Suppressor macrophage treated with lipopolysaccharide for 1 hour (primary cell): ENCODE data around the gene PHOSPHO2.
"Not testable (repeated sequence)": the region's sequence is repeated elsewhere in the genome, so short reads cannot be mapped to it uniquely, and the experiment has no call there.

Experiments
- DNase-seq, 3 donors: peaks; one replicate each; pipeline ENCODE4 v3.0.0-alpha.2; 2020 to 2022

PHOSPHO2 gene

GRCh38 chr2:169684712-169685111 lies 9.6 kb upstream of the PHOSPHO2 start:
- not testable (repeated sequence) for DNase-seq

- DNase-seq: not testable (repeated sequence)
Measured at GRCh38 chr2:169686825-169687224, 7.4 kb upstream of the PHOSPHO2 start.

- not testable (repeated sequence) for DNase-seq
Measured at GRCh38 chr2:169687943-169688342, 6.3 kb upstream of the PHOSPHO2 start.

- DNase-seq: no peak
Measured at GRCh38 chr2:169690958-169691357, 3.3 kb upstream of the PHOSPHO2 start.

DNA sequence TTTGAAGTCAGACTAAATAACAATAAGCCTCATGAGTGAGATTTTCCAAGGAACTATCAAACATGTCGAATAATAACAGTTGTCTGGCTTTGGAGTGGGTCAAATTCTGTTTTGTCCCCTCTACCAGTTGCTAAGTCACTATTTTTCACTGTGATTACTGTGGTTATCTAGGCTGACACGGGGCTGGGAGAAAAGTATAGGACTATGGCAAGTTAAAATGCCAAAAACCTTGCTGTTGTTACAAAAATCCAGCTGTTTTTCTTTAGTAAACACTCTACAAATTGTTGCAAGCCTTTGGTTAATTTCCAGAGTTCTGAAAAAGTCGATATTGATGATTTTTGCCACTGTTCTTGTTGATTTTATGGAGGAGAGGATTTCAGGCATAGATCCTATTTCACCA lies 1.6 kb upstream of the PHOSPHO2 start:
- no peak for DNase-seq

- no peak for DNase-seq
Measured at GRCh38 chr2:169693360-169693759, 909 bp upstream of the PHOSPHO2 start.

- no peak for DNase-seq
Measured at GRCh38 chr2:169694894-169695260, 608 bp downstream of the PHOSPHO2 start.

- DNase-seq: no peak
Measured at GRCh38 chr2:169696381-169696780, 2.1 kb downstream of the PHOSPHO2 start.

GRCh38 chr2:169699173-169699572 lies 4.9 kb downstream of the PHOSPHO2 start:
- DNase-seq: not testable (repeated sequence)

DNA sequence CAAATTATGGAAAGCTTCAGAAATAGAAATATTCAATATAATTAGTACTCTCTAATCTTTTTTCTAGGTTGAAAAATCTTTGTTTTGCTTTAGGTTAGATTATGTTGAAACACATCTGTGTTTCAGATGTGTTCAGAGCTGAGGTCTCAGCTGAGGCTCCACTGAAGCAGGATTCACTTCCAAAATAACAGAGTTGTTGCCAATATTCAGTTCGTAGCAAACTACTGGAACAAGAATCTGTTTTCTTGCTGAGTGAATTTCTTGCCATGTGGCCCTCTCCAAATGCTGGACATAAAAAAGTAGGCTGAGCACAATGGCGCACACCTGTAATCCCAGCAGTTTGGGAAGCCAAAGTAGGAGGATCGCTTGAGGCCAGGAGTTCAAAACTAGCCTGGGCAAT lies 8.7 kb downstream of the PHOSPHO2 start:
- no peak for DNase-seq

- DNase-seq: no peak
Measured at GRCh38 chr2:169704160-169704708, 10.0 kb downstream of the PHOSPHO2 start.

DNA sequence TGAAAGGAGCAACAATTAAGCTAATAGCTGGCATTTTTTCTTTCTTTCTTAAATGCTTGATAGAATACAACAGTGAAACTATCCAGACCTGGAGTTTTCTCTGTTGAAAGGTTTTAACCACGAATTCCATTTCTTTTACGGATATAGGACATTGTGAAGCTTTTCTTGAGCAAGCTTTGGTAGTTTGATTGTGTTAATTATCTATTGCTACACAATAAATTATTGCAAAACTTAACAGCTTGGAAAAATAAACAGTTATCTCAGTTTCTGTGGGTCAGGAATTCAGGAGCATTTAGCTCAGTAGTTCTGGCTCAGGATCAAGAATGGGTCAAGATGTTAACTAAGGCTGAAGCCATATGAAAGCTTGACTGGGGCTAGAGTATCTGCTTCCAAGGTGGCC lies 11.7 kb downstream of the PHOSPHO2 start:
- no peak for DNase-seq

DNA sequence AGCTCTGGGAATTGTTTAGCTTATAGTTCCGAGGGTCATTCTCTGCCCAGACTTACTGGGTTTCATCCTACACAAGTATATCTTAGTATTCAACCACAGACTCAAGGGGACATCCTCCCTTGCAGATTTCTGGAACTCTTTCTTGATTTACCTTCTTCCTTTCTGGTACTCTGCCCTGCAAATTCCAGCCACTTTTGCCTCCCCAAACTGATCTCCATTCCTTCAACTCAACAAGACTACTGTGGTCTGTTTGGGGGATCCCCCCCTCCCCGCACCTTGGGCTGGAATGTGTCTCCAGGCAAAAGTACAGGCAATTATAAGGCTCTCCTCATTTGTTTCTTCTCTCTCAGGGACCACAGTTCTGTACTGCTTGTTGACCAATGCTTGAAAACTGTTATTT lies 13.4 kb downstream of the PHOSPHO2 start:
- no peak for DNase-seq

GRCh38 chr2:169709331-169709730 lies 15.1 kb downstream of the PHOSPHO2 start:
- no peak for DNase-seq

- no peak for DNase-seq
Measured at GRCh38 chr2:169709981-169710380, 15.7 kb downstream of the PHOSPHO2 start.

GRCh38 chr2:169711751-169712509 lies 17.7 kb downstream of the PHOSPHO2 start:
- DNase-seq: no peak

- DNase-seq: no peak
Measured at GRCh38 chr2:169712791-169713227, 18.5 kb downstream of the PHOSPHO2 start.

- no peak for DNase-seq
Measured at GRCh38 chr2:169713331-169713730, 19.1 kb downstream of the PHOSPHO2 start.

DNA sequence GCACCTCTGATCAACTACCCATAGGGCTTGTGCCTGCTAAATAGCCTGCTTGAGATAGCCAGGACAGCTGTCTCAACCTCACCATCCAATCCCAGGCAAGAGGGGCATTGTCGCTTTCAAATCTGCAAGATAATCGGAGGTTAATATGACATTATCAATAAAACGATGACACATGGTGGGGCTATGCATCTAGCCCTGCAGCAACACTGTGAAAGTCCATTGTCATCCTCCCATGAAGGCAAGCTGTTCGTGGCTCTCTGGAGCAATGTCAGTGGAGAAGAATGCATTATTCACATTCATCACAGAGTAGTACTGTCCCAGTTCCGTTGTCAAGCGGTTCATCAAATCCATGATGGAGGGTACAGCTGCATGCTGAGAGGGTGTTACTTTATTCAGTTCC lies 20.4 kb downstream of the PHOSPHO2 start:
- no peak for DNase-seq

DNA sequence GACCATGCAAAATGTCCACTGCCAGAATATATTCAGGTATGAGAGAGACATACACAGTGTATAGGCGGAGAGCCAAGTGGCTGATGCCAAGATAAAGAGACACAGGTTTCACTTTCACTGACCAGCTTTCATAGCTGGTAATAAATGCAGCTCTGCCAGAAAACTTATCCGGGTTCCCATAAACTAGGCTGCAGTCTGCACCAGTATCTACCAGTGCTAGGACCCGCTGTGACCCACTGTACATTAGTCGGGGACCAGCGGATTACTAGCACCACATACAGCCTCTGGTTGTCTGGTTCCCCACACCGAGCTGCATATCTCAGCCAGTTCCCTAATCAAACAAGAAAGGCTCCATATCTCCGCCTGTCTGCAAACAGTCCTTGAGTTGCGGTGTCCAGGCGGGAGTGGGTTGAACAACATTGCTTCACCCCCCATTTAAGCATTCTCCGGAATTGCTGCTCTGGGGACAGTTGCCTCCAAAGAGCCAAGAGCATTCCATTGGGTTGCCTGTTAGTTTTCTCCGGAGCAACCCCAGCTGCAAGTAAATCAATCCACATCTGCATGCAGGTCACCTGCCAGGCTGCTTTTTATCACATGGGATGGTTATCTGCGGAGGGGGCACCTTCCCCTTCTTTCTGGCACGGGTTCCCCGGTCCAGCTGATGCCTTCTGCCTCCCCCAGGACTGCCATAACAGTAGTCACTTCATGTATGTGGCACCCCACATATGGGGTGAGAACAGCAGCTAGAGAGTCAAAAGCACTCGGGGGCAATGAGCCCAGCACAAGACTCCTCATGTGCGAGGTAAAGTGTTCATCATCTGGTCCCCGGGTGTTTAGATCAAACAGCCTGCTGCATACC lies 21.3 kb downstream of the PHOSPHO2 start:
- no peak for DNase-seq

GRCh38 chr2:169716238-169716886 lies 22.1 kb downstream of the PHOSPHO2 start:
- no peak for DNase-seq

DNA sequence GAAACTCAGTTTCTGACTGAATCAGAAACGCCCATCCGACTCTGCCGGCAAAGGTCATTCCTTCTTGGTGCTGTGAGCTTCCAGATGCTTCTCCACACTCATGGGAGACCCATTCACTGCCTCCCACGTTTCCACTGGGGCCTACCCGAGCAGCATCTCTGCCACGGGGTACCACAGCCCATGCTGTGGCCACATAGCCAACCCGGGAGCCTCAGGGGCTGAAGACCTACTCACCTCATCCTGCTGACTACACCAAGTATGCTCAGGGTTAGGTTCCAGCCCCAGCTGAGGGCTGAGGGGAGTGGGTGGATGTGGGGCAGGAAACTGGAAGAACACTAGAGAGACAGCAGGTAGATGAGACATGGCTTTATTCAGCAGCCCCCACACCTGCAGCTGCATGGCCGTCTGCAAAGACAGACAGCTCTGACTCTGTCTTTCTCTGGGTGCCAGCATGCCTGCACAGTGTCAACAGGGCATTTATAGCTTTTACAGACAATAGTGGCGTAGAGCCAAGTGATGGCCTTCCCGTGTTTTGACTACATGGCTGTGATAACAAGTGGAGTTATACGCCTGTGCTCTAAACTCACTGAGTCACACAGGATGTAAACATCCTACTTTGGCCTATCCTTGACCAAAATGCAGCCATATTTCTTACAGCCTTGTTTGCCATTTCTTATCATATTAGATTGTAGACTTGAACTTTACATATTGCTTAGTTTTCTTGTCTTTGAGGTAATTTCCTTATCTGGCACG lies 22.8 kb downstream of the PHOSPHO2 start:
- DNase-seq: no peak

GRCh38 chr2:169717691-169718063 lies 23.4 kb downstream of the PHOSPHO2 start:
- DNase-seq: no peak
